ENCODE data around the gene TFDP1. TPM values are rescaled to one million over a fixed set of nuclear protein-coding genes. Genes with fewer than 3 reads are reported as not detected.

Gene TFDP1
- total RNA-seq, 4 donors from 2014 or later: 24.3 to 164 (median 49.1) TPM

DNA sequence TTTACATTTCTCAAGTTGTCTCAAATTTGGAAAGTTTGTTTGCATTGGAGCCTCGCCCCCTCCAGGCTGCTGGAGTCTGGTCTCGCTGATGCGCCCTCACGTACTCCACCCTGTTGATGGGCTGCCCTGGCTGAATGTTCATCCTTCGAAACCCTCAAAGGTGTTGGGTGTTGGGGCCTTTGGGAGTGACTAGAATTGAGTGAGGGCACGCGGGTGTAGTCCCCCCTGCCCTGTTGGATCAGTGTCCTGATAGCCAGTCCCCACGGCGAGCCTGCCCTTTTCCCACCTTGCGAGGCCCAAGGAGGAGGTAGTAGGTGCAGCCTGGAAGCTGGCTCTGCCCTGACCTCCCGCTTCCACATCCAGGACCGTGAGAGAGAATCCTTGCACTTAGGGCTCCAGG is 14.8 kb downstream of the TFDP1 start:
- in situ Hi-C loops (cut with MboI; ENCODE audit: low pct_ligation_motif_present in 1 of 4, low pct_unique_long_range_greater_than_20kb in 1 of 4, low sequenced_read_pairs in 3 of 4): no loop called here
- no peaks in the 10 kb centered on the region for H3K4me1 ChIP-seq
- no peak overlapping the region for H3K4me3 ChIP-seq
- WGBS, 2 donors (ENCODE audit: low coverage in 1 of 2): 90 to 98% methylated on average over 7 to 12 of the region's 12 CpGs
- peaks cover 0 to 5% (median 0%) of the 10 kb centered on the region in 4 donors for H3K36me3 ChIP-seq
- intact Hi-C loops (cut with DNase I; ENCODE audit: low total_unique reads): no loop called here
- no peak for DNase-seq
- H3K27ac ChIP-seq: no peak overlapping the region
- no peaks in the 10 kb centered on the region for H3K9me3 ChIP-seq
- H3K27me3 ChIP-seq: no peaks in the 10 kb centered on the region
- TF ChIP-seq POLR2A (IDR thresholded peaks at IDR 0.05): no peak
- no peak for TF ChIP-seq POLR2AphosphoS5 (IDR thresholded peaks at IDR 0.05)
- no peak for TF ChIP-seq CTCF (IDR thresholded peaks at IDR 0.05)

- Histone ChIP-seq H3K4me3 (no peak overlapping the region), H3K27me3 (no peaks in the 10 kb centered on the region), H3K27ac (no peak overlapping the region), H3K9me3 (no peaks in the 10 kb centered on the region), H3K4me1 (no peaks in the 10 kb centered on the region), H3K36me3 (peaks cover 0 to 5% (median 0%) of the 10 kb centered on the region in 4 donors)
- intact Hi-C loops (cut with DNase I; ENCODE audit: low total_unique reads): no loop called here
- DNase-seq: no peak
- WGBS, 2 donors (ENCODE audit: low coverage in 1 of 2): 96 to 100% methylated on average over 5 to 25 of the region's 28 CpGs
- in situ Hi-C loops (cut with MboI; ENCODE audit: low pct_ligation_motif_present in 1 of 4, low pct_unique_long_range_greater_than_20kb in 1 of 4, low sequenced_read_pairs in 3 of 4): no loop called here
- TF ChIP-seq POLR2A (IDR thresholded peaks at IDR 0.05) (no peak), CTCF (IDR thresholded peaks at IDR 0.05) (no peak)
Measured at GRCh38 chr13:113601166-113602070, 16.9 kb downstream of the TFDP1 start.

DNA sequence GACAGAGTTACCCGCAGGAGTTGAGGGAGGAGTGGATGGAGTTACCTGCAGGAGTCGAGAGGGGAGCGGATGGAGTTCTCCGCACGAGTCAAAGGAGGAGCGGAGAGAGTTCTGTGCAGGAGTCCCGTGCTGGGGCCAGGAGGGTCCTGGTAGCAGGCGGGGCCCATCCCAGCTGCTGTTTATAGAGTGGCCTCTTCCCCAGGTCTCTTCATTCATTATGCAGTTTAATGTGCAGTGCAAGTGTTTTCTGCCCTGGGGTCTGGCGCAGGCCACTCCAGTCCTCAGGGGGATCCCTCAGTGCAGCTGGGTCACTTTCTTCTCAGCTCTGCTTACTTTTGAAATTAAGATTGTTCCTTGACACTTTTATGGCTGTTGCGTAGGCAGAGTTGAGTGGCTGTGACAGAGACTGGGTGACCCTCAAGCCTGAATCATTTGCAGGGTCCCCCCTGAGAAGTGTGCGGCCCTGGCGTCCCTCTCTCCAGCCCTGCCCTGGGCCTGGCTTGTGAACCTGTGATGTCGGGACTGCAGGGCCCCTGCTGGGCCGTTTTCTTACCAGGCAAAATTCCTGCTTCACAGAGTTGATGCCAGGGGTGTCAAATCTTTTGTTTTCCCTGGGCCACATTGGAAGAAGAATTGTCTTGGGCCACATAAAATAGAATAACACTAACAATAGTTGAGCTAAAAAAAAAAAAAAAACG is 17.9 kb downstream of the TFDP1 start:
- Histone ChIP-seq H3K27ac (no peak overlapping the region), H3K4me1 (no peaks in the 10 kb centered on the region), H3K4me3 (no peak overlapping the region), H3K27me3 (no peaks in the 10 kb centered on the region), H3K36me3 (peaks cover 0 to 3% (median 0%) of the 10 kb centered on the region in 4 donors), H3K9me3 (no peaks in the 10 kb centered on the region)
- WGBS, 2 donors (ENCODE audit: low coverage in 1 of 2): 85 to 92% methylated on average over 8 to 15 of the region's 15 CpGs
- intact Hi-C loops (cut with DNase I; ENCODE audit: low total_unique reads) (no loop called here), in situ Hi-C loops (cut with MboI; ENCODE audit: low pct_ligation_motif_present in 1 of 4, low pct_unique_long_range_greater_than_20kb in 1 of 4, low sequenced_read_pairs in 3 of 4) (no loop called here)
- no peak for DNase-seq
- TF ChIP-seq POLR2AphosphoS5 (IDR thresholded peaks at IDR 0.05) (no peak), EP300 (IDR thresholded peaks at IDR 0.05; ENCODE audit: low read depth) (no peak), CTCF (IDR thresholded peaks at IDR 0.05) (no peak), POLR2A (IDR thresholded peaks at IDR 0.05) (no peak)

- no peaks in the 10 kb centered on the region for H3K4me1 ChIP-seq
- no peaks in the 10 kb centered on the region for H3K9me3 ChIP-seq
- no peaks in the 10 kb centered on the region for H3K27me3 ChIP-seq
- WGBS, 2 donors (ENCODE audit: low coverage in 1 of 2): 60 to 93% methylated on average over 4 to 13 of the region's 13 CpGs
- TF ChIP-seq POLR2AphosphoS5 (IDR thresholded peaks at IDR 0.05) (no peak), CTCF (IDR thresholded peaks at IDR 0.05) (no peak), POLR2A (IDR thresholded peaks at IDR 0.05) (no peak), EP300 (IDR thresholded peaks at IDR 0.05; ENCODE audit: low read depth) (no peak)
- H3K4me3 ChIP-seq: no peak overlapping the region
- in situ Hi-C loops (cut with MboI; ENCODE audit: low pct_ligation_motif_present in 1 of 4, low pct_unique_long_range_greater_than_20kb in 1 of 4, low sequenced_read_pairs in 3 of 4) (no loop called here), intact Hi-C loops (cut with DNase I; ENCODE audit: low total_unique reads) (no loop called here)
- H3K36me3 ChIP-seq: no peaks in the 10 kb centered on the region
- H3K27ac ChIP-seq: no peak overlapping the region
- no peak for DNase-seq
Measured at GRCh38 chr13:113603116-113603710, 18.7 kb downstream of the TFDP1 start.

Measured in transverse colon (tissue), 4 donors.